ENCODE measurements around the gene PNPLA7.

DNA sequence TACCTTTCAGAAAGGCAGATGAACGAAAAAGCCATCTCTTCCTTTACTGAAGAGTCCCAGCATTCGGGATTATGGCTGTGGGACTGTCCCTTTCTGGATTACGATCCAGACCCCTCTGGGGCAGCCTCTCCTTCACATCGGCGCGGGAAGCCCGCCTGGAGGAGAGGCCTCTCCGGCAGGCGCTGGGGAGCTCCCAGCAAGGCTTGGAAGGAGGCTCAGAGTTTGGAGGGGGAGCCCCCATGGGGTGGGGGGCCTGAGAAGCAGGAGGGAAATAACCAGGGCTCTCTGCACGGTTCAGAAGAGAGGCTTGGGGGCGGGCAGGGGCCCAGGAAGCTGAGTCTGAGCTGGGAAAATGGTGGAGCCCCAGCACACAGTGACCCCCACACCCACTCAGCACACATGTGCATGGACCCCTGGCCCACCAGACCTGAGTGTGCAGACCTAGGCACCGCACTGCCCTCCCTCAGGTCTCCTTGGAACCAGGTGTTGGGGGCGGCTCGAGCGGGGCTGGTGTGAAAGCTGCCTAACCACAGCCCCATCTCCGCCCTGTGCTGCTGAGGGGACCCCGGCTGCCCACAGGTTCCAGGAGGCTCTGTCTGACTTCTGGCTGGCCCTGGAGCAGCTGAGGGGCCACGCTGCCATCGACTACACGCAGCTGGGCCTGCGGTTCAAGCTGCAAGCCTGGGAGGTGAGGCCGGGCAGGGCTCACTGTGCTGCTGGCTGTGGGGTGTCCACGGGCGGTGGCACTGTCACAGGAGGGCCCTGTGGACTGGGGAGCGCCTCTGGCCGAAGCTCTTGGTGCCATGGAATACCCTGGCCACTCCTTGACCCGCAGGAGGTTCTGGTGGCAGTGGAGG, 122.5 kb downstream of the PNPLA7 start:
- TF ChIP-seq, protein P1, sequence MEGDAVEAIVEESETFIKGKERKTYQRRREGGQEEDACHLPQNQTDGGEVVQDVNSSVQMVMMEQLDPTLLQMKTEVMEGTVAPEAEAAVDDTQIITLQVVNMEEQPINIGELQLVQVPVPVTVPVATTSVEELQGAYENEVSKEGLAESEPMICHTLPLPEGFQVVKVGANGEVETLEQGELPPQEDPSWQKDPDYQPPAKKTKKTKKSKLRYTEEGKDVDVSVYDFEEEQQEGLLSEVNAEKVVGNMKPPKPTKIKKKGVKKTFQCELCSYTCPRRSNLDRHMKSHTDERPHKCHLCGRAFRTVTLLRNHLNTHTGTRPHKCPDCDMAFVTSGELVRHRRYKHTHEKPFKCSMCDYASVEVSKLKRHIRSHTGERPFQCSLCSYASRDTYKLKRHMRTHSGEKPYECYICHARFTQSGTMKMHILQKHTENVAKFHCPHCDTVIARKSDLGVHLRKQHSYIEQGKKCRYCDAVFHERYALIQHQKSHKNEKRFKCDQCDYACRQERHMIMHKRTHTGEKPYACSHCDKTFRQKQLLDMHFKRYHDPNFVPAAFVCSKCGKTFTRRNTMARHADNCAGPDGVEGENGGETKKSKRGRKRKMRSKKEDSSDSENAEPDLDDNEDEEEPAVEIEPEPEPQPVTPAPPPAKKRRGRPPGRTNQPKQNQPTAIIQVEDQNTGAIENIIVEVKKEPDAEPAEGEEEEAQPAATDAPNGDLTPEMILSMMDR (IDR thresholded peaks at IDR 0.05), result no peak
- no peak for TF ChIP-seq POLR2A (IDR thresholded peaks at IDR 0.05)
